Esophagus squamous epithelium (tissue), 4 donors: Measurements from ENCODE around the gene PFDN4.

ENCODE experiments used
- POLR2A ChIP-seq, 4 donors: fragments of 450-650 bp; IDR thresholded peaks; one replicate each; pipeline ENCODE4 v1.6.1; 2017; ENCODE audit warnings: antibody characterized with exemption in 4 of 4, mild to moderate bottlenecking in 4 of 4, moderate library complexity in 3 of 4
- TF ChIP-seq, protein P1 (sequence below), 6 experiments: fragments of 450-650 bp in 4 of 6; fragments of 200-600 bp in 2 of 6; sonication (generic) in 2 of 6; IDR thresholded peaks; one replicate each; pipeline ENCODE4 v1.5.1; 2016 to 2019; ENCODE audit warnings: antibody characterized with exemption in 6 of 6, mild to moderate bottlenecking in 4 of 6, moderate library complexity in 4 of 6

DNA sequence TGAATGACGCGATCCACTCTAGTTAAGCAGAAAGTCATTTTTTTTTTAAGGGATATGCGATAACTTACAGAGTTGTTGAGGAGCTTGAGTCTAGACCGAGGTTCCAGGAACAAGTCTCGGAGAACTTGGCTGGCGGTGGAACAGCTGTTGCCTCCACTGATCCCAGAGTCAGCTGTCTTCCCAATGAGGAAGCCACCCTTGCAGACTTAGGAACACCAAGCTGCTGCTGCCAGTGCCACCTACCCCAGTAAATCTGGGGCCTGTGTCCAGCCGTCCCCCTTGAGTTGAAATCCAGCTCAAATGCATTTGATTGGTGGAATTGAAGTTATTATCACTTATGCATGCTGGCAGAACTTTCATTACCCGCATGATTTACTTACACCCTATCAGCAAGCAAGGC lies 6.7 kb downstream of the PFDN4 start:
- TF ChIP-seq, protein P1, sequence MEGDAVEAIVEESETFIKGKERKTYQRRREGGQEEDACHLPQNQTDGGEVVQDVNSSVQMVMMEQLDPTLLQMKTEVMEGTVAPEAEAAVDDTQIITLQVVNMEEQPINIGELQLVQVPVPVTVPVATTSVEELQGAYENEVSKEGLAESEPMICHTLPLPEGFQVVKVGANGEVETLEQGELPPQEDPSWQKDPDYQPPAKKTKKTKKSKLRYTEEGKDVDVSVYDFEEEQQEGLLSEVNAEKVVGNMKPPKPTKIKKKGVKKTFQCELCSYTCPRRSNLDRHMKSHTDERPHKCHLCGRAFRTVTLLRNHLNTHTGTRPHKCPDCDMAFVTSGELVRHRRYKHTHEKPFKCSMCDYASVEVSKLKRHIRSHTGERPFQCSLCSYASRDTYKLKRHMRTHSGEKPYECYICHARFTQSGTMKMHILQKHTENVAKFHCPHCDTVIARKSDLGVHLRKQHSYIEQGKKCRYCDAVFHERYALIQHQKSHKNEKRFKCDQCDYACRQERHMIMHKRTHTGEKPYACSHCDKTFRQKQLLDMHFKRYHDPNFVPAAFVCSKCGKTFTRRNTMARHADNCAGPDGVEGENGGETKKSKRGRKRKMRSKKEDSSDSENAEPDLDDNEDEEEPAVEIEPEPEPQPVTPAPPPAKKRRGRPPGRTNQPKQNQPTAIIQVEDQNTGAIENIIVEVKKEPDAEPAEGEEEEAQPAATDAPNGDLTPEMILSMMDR (IDR thresholded peaks at IDR 0.05), result no peak
- TF ChIP-seq POLR2A (IDR thresholded peaks at IDR 0.05), result no peak
